Fibroblast of lung (primary cell): ENCODE data around the gene ATP2B1. TPM values are rescaled to one million over a fixed set of nuclear protein-coding genes. Genes with fewer than 3 reads are reported as not detected.

Experiments used
- DNase-seq, 2 donors: peaks; one replicate each; pipeline versions ENCODE4 v3.0.0 to v3.0.0-alpha.2; 2010; ENCODE audit warnings: low read depth in 2 of 2
- H2AFZ ChIP-seq: 2 replicates; pipeline ENCODE4 v1.5.1; 2012; ENCODE audit warnings: low read length, control low read depth, inconsistent platforms
- H3K27ac ChIP-seq: 2 replicates; pipeline ENCODE4 v1.5.1; 2011; ENCODE audit warnings: low read length, control low read depth; ENCODE audit not compliant: insufficient read depth
- H3K27me3 ChIP-seq: 2 replicates; pipeline ENCODE4 v1.5.1; 2011; ENCODE audit warnings: mild to moderate bottlenecking, low read length; ENCODE audit not compliant: control insufficient read depth, insufficient read depth
- H3K36me3 ChIP-seq: 2 replicates; pipeline ENCODE4 v1.5.1; 2011; ENCODE audit warnings: low read length; ENCODE audit not compliant: control insufficient read depth, insufficient read depth
- H3K4me1 ChIP-seq: 2 replicates; pipeline ENCODE4 v1.5.1; 2011; ENCODE audit warnings: low read length; ENCODE audit not compliant: control insufficient read depth, insufficient read depth; ENCODE audit errors: extremely low read depth
- H3K4me2 ChIP-seq: 2 replicates; pipeline ENCODE4 v1.5.1; 2011; ENCODE audit warnings: low read length, control low read depth; ENCODE audit not compliant: insufficient read depth; ENCODE audit errors: extremely low read depth
- H3K4me3 ChIP-seq, 4 experiments: fragments of 200-600 bp in 1 of 4; sonication (generic) in 1 of 4; replicated peaks in 1 of 4; 2 replicates each; pipeline ENCODE4 v1.5.1; 2011 to 2016; ENCODE audit warnings: low read length in 4 of 4, low read depth in 3 of 4, mild to moderate bottlenecking in 3 of 4, control low read depth in 2 of 4, inconsistent platforms in 1 of 4, mixed read lengths in 1 of 4; ENCODE audit not compliant: insufficient read depth in 1 of 4; ENCODE audit errors: control extremely low read depth in 1 of 4
- H3K79me2 ChIP-seq: 2 replicates; pipeline ENCODE4 v1.5.1; 2012; ENCODE audit warnings: mild to moderate bottlenecking, low read length, inconsistent platforms; ENCODE audit not compliant: control insufficient read depth, insufficient read depth
- H3K9ac ChIP-seq: 2 replicates; pipeline ENCODE4 v1.5.1; 2011; ENCODE audit warnings: mild to moderate bottlenecking, low read length, control low read depth; ENCODE audit not compliant: insufficient read depth
- H3K9me3 ChIP-seq: 2 replicates; pipeline ENCODE4 v1.5.1; 2012; ENCODE audit warnings: low read depth, low read length; ENCODE audit not compliant: control insufficient read depth, insufficient read depth
- H4K20me1 ChIP-seq: 2 replicates; pipeline ENCODE4 v1.5.1; 2011; ENCODE audit warnings: low read length; ENCODE audit not compliant: control insufficient read depth, insufficient read depth; ENCODE audit errors: extremely low read depth
- CTCF ChIP-seq, 2 donors: IDR thresholded peaks in 1 of 2; conservative IDR thresholded peaks in 1 of 2; 1 replicate in 1 of 2; 2 replicates in 1 of 2; pipeline ENCODE4 v1.5.1; 2011 to 2012; ENCODE audit warnings: low read length in 2 of 2, control low read depth in 1 of 2, inconsistent platforms in 1 of 2, low read depth in 1 of 2, mild to moderate bottlenecking in 1 of 2
- EZH2 ChIP-seq: IDR thresholded peaks from 2 replicates; pipeline ENCODE4 v1.5.1; 2012; ENCODE audit warnings: low read length, control low read depth, mild to moderate bottlenecking; ENCODE audit errors: missing control alignments
- polyA plus RNA-seq, 2 donors: library from polyadenylated mRNA; depleted of rRNA in 1 of 2; stranded (reverse) in 1 of 2; unstranded in 1 of 2; fragments of >200 nt; gene quantifications; 2 replicates each; pipeline ENCODE4 v1.2.1, GENCODE V29; 2011 to 2012; ENCODE audit warnings: missing spikeins in 1 of 2
- total RNA-seq: library from RNA; depleted of rRNA; stranded (reverse); fragments of >200 nt; gene quantifications from 2 replicates; pipeline ENCODE4 v1.2.1, GENCODE V29; 2014

The ATP2B1 gene
- total and polyA plus RNA-seq, 2 donors (not counting 1 experiment from before 2014, with no cell fraction given), result 64.3 to 141 TPM

GRCh38 chr12:89750389-89751351 is 42.0 kb upstream of the ATP2B1 start:
- no peak overlapping the region for H2AFZ ChIP-seq
- peak in 1 of 2 donors; percentile 25 for DNase-seq
- no peaks in the 10 kb centered on the region for H3K9me3 ChIP-seq
- no peak for TF ChIP-seq EZH2
- TF ChIP-seq CTCF (conservative IDR thresholded peaks at IDR 0.05 in 1 of 2, IDR thresholded peaks at IDR 0.05 in 1 of 2; ENCODE audit: low read depth in 1 of 2, low read length in 2 of 2), result no peak
- H3K27ac ChIP-seq, result peak overlapping the region; percentile 13
- H3K79me2 ChIP-seq, result no peaks in the 10 kb centered on the region
- H4K20me1 ChIP-seq, result no peaks in the 10 kb centered on the region
- H3K27me3 ChIP-seq, result no peaks in the 10 kb centered on the region
- peaks cover 10% of the 10 kb centered on the region for H3K4me1 ChIP-seq
- H3K36me3 ChIP-seq, result no peaks in the 10 kb centered on the region
- no peak overlapping the region for H3K4me3 ChIP-seq
- peak overlapping the region; percentile 9 for H3K4me2 ChIP-seq
- no peak overlapping the region for H3K9ac ChIP-seq

GRCh38 chr12:89748791-89749190 is 40.2 kb upstream of the ATP2B1 start:
- no peak for DNase-seq
- TF ChIP-seq CTCF (conservative IDR thresholded peaks at IDR 0.05 in 1 of 2, IDR thresholded peaks at IDR 0.05 in 1 of 2; ENCODE audit: low read depth in 1 of 2, low read length in 2 of 2) (no peak), EZH2 (no peak)
- no peaks in the 10 kb centered on the region for H3K36me3 ChIP-seq
- H3K9ac ChIP-seq, result no peak overlapping the region
- no peaks in the 10 kb centered on the region for H3K27me3 ChIP-seq
- H3K4me3 ChIP-seq, result no peak overlapping the region
- no peak overlapping the region for H2AFZ ChIP-seq
- H3K79me2 ChIP-seq, result no peaks in the 10 kb centered on the region
- no peaks in the 10 kb centered on the region for H4K20me1 ChIP-seq
- no peaks in the 10 kb centered on the region for H3K9me3 ChIP-seq
- peaks cover 10% of the 10 kb centered on the region for H3K4me1 ChIP-seq
- no peak overlapping the region for H3K4me2 ChIP-seq
- H3K27ac ChIP-seq, result no peak overlapping the region

- H3K4me1 ChIP-seq, result no peaks in the 10 kb centered on the region
- no peaks in the 10 kb centered on the region for H3K79me2 ChIP-seq
- H3K4me2 ChIP-seq, result no peak overlapping the region
- H3K27me3 ChIP-seq, result no peaks in the 10 kb centered on the region
- no peaks in the 10 kb centered on the region for H4K20me1 ChIP-seq
- no peak overlapping the region for H3K27ac ChIP-seq
- no peaks in the 10 kb centered on the region for H3K9me3 ChIP-seq
- H3K36me3 ChIP-seq, result no peaks in the 10 kb centered on the region
- no peak overlapping the region for H3K9ac ChIP-seq
- DNase-seq, result no peak
- H2AFZ ChIP-seq, result no peak overlapping the region
- no peak overlapping the region for H3K4me3 ChIP-seq
- TF ChIP-seq EZH2 (no peak), CTCF (conservative IDR thresholded peaks at IDR 0.05 in 1 of 2, IDR thresholded peaks at IDR 0.05 in 1 of 2; ENCODE audit: low read depth in 1 of 2, low read length in 2 of 2) (no peak)
These were observed 36.6 kb upstream of the ATP2B1 start for GRCh38 chr12:89745286-89745685.
